NCI-H2196 (cell line): ENCODE data around the gene RALA.

Source experiments
- DNase-seq: peaks from one replicate; lab custom pipeline; 2025; ENCODE audit not compliant: unreplicated experiment; lab: John Stamatoyannopoulos, UW

The RALA gene, protein sequence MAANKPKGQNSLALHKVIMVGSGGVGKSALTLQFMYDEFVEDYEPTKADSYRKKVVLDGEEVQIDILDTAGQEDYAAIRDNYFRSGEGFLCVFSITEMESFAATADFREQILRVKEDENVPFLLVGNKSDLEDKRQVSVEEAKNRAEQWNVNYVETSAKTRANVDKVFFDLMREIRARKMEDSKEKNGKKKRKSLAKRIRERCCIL

GRCh38 chr7:39623047-39623731, at the start of gene RALA:
TSS of gene RALA (plus strand) at chr7:39623572. CDS start at chr7:39686668, 63,096 bp downstream.
- peak; percentile 87 for DNase-seq

DNA sequence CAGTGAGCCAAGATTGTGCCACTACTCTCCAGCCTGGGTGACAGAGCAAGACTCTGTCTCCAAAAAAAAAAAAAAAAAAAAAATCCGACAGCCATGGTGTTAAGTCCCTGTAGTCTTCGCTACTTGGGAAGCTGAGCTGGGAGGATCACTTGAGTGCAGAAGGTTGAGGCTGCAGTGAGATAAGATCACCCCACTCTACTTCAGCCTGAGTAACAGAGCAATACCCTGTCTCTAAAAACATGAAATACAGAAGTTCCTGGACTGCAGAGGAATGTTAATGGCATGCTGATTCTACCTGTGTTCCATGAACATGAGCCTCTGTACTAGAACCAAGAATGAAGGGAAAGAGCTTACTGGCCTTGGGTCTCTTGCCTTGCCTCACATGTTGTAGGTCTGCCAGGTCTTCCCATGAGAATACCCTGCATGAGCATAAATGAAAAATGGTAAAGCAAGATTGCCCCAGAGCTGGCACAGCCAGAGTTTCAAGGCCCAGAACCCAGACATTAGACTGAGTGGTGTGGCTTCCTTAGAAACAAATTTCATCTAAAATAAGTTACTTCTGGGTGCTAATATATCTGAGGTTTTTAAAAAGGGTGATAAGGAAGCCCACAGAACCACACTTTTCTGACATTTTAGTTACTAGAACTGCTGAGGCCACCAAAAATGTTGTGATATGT, 48.6 kb upstream of the RALA start:
- DNase-seq = no peak

DNA sequence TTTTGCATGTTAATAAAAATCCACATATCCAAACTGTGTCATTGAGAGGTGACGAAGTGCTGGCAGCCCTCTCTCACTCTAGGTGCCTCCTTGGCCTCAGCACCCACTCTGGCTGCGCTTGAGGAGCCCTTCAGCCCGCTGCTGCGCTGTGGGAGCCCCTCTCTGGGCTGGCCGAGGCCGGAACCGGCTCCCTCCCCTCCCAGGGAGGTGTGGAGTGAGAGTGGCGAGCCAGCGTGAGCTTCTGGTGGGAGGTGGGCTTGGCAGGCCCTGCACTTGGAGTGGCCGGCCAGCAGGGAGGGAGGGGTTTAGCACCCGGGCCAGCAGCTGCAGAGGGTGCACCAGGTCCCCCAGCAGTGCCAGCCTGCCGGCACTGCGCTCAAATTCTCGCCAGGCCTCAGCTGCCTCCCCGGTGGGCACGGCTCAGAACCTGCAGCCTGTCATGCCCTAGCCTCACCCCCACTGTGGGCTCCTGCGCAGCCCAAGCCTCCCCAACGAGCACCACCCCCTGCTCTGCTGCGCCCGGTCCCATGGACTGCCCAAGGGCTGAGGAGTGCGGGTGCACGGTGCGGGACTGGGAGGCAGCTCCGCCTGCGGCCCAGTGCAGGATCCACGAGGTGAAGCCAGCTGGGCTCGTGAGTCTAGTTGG, 46.0 kb upstream of the RALA start:
- no peak for DNase-seq

- DNase-seq = peak; percentile 88
These were observed 43.1 kb upstream of the RALA start for GRCh38 chr7:39580149-39580874.

DNA sequence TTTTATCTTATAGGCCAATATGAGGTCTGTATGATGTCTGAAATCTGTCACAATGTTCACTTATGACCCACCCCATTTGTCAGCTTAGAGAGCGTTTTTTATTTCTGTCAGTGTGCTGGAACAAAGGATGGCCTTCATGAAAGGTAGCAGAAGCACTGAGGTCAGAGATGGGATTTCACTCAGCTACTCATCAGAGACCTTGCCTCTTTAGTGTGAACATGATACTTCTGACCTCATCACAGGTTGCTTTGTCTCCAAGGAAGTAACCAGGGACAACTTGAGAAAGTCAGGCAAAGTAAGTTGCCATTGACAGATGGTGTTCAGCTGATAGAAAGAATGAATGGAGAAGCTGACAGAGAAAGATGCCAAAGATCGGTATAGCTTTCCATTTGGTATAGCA, 40.8 kb upstream of the RALA start:
- DNase-seq = no peak

GRCh38 chr7:39583539-39583938, 39.8 kb upstream of the RALA start:
- no peak for DNase-seq

- no peak for DNase-seq
These were observed 36.0 kb upstream of the RALA start for GRCh38 chr7:39587393-39587792.

DNA sequence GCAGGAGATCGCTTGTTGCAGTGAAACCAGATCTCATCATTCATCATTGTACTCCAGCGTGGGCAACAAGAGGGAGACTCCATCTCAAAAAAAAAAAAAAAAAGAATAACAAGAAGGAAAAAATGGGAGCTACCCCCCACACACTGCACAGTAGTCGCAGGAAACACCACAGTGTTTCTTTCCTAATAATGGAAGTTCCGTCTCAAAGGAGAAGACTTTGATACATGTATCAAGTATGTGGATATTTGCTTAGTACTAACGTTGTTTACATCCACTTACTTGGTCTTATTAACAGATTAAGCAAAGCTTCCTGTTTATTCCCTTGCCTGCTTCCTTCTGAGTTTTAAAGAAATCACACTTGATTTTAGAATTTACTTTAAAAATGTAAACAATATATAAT, 35.0 kb upstream of the RALA start:
- DNase-seq = no peak

GRCh38 chr7:39589323-39590111, 33.9 kb upstream of the RALA start:
- DNase-seq = peak; percentile 16

DNA sequence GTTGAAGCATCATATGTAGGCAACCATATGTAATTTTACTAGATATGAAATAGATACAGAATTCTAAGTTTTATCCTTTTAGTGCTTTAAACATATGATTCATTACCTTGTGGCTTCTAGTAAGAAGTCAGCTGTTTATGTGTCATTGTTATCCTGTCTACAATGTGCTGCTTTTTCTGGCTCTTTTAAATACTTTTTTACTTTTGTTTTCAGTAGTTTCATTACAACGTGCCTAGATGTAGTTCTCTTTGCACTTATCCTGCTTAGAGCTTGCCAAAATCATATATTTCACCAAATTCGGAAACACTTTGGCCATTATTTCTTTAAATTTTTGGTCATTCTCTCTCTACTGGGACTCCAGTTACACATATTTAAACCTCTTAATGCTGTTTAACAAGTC, 30.8 kb upstream of the RALA start:
- no peak for DNase-seq

- peak; percentile 23 for DNase-seq
These were observed 28.3 kb upstream of the RALA start for GRCh38 chr7:39594988-39595620.

DNA sequence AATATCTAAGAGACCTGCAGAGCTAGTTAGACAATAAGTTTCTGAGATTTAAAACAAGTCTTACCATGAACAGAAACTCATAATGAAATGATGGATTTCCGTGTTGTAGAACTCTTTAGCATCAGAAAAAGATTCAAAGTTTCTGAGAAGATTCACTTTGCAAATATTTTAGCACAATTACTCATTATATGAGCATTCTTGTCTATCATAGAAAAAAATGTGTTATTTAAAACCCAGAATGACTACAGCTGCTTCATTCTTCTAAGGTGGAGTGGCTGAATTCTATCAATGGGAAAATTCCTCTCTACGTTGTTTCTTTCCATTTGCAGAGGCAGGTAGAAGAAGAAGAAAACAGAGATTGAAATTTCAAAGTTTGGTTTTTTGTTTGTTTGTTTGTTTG, 21.0 kb upstream of the RALA start:
- no peak for DNase-seq

DNA sequence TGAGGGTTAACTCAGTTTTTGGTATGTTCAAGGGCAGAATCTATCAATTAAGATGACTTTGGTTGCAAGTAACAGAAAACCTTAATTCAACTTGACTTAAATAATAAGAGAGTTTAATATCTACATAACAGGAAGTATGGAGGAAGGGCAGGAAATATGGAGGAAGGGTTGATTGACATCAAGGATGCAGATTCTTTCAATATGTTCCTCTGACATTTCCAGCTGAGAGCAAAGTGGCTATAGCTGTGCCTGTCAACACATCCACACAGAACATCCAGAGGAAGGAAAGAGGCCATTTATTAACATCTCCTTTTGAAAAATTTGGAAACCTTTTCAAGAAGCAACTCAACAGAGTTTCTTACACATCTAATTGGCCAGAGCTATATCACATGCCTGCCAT, 19.4 kb upstream of the RALA start:
- DNase-seq = no peak

GRCh38 chr7:39605087-39605486, 18.3 kb upstream of the RALA start:
- DNase-seq = no peak

DNA sequence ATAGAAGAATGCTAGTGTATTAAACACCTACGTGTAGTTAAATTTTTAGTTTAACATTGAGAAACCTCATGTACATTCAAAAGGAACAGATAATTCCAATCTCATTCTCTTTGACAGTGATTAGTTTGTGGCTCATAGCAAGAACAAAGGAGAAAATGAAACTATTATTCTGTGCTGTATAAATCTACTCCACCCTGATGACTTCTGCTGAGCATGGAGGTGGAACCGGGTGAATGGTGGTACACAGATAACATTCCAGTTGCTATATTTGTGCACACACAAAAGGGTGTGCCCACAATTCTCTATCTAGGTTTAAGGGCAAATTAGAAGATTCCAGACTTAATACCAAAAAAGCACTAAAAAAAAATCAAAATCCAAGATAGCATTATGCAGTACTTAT, 17.0 kb upstream of the RALA start:
- no peak for DNase-seq

- no peak for DNase-seq
These were observed 16.4 kb upstream of the RALA start for GRCh38 chr7:39606941-39607340.

DNA sequence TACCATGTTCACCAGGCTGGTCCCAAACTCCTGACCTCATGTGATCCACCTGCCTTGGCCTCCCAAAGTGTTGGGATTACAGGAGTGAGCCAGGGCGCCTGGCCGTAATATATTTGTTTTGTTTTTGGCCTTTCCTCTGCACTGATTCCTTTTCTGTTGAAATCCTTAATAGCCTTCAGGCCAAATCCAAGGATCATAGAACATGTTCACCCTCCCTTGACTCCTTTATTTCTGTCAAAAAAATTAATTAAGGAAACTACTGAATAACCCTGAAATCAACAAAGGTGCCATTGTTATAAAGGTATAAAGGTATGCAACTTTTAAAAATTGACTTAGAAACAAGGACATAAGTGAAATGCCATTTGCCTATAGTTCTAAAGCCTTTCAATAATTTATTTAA, 15.5 kb upstream of the RALA start:
- DNase-seq = no peak

DNA sequence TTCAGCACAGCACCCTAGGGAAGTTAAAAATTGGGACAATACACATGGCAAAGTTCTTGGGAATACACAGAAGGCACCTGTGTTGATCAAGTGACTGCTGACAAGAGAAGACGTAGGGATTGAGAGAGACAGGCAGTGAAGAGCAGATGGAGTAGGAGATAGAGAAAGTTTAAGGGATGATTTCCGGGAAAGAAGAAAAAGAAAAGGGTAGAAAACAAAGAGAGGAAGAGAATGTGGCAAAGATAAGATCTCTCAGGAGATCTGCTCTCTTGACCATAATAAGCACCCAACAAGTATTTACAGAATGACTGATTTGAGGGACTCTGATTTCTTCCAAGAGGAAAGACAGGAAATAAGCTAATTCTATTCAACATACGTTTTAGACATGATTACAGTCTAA, 15.1 kb upstream of the RALA start:
- DNase-seq = no peak

DNA sequence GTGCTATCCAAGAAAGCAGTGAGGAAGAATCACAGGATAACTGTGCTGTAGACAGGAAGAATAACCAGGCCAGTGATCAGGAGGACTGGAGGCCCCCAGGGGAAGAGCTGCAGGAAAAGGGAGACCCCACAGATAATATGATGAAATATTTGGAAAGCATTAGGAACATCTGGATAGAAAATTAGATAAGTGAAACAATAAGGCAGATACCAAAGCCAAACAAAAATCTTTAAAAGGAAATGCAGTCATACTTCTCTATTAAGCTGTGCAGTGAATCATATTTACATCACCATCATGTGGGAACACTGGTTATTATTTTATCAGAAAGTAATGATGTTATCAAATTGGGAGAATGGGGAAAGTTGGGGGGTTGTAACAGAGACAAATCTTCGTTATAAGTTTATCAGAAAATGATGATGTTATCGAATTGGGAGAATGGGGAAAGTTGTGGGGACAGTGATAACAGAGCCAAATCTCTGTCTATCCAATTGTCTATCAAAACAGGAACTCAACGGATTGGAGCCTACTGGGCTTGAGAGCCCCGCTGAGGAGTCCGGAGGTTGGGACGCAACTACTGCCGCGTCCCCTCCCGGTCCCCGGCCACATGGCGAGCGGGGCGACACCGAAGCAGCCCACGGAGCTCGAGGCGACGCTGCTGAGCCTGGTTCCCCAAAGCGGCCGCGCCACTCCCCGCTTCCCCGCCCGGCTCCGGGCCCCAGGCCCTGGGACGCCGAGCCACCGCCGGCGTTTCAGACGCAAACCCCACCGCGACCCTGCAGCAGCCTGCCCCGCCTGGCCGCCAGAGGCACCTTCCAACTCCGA, 14.0 kb upstream of the RALA start:
- DNase-seq = no peak
